Stimulated activated CD4-positive, alpha-beta T cell treated with anti-CD3 and anti-CD28 coated beads, Interleukin-15, amount 100 ng/mL, for 1 hour (primary cell): ENCODE results near the gene DCUN1D2.
"Not testable (repeated sequence)": the region's sequence is repeated elsewhere in the genome, so short reads cannot be mapped to it uniquely, and the experiment has no call there.

Experiments used
- DNase-seq, 2 donors: peaks; one replicate each; pipeline ENCODE4 v3.0.0-alpha.2; 2020; ENCODE audit warnings: low read depth in 1 of 2, low spot score in 1 of 2

The DCUN1D2 gene

GRCh38 chr13:113490496-113491417 is at the start of gene DCUN1D2:
Gene DCUN1D2, minus strand, starts transcription at chr13:113490711. Its CDS starts 42 bp downstream, at chr13:113490669.
- DNase-seq = peak; percentile 58 to 62

GRCh38 chr13:113539822-113540221 is 49.3 kb upstream of the DCUN1D2 start:
- no peak for DNase-seq

- no peak for DNase-seq
Observed at GRCh38 chr13:113539176-113539575, 48.7 kb upstream of the DCUN1D2 start.

- DNase-seq = no peak
Observed at GRCh38 chr13:113538689-113539058, 48.2 kb upstream of the DCUN1D2 start.

GRCh38 chr13:113537909-113538688 is 47.6 kb upstream of the DCUN1D2 start:
- DNase-seq = no peak

- no peak for DNase-seq
Observed at GRCh38 chr13:113537205-113537604, 46.7 kb upstream of the DCUN1D2 start.

GRCh38 chr13:113536461-113537110 is 46.1 kb upstream of the DCUN1D2 start:
- no peak for DNase-seq

GRCh38 chr13:113535381-113535781 is 44.9 kb upstream of the DCUN1D2 start:
- no peak for DNase-seq

GRCh38 chr13:113534236-113534860 is 43.8 kb upstream of the DCUN1D2 start:
- no peak for DNase-seq

- DNase-seq = no peak
Observed at GRCh38 chr13:113533161-113533840, 42.8 kb upstream of the DCUN1D2 start.

GRCh38 chr13:113532156-113532806 is 41.8 kb upstream of the DCUN1D2 start:
- no peak for DNase-seq

- DNase-seq = no peak
Observed at GRCh38 chr13:113531041-113531873, 40.7 kb upstream of the DCUN1D2 start.

GRCh38 chr13:113528813-113529180 is 38.3 kb upstream of the DCUN1D2 start:
- no peak for DNase-seq

- DNase-seq = no peak
Observed at GRCh38 chr13:113528101-113528812, 37.7 kb upstream of the DCUN1D2 start.

- DNase-seq = no peak
Observed at GRCh38 chr13:113527272-113527958, 36.9 kb upstream of the DCUN1D2 start.

GRCh38 chr13:113526466-113527220 is 36.1 kb upstream of the DCUN1D2 start:
- DNase-seq = no peak

- not testable (repeated sequence) for DNase-seq
Observed at GRCh38 chr13:113522438-113522837, 31.9 kb upstream of the DCUN1D2 start.
